ENCODE results near the gene TMX4.
"Not testable (repeated sequence)": the region's sequence is repeated elsewhere in the genome, so short reads cannot be mapped to it uniquely, and the experiment has no call there.

TMX4 gene

DNA sequence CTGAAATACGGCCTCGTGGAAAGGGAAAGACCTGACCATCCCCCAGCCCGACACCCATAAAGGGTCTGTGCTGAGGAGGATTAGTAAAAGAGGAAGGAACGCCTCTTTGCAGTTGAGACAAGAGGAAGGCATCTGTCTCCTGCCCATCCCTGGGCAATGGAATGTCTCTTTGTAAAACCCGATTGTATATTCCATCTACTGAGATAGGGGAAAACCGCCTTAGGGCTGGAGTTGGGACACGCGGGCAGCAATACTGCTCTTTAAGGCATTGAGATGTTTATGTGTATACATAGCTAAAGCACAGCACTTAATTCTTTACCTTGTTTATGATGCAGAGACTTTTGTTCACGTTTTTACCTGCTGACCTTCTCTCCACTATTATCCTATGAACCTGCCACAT is 63.0 kb downstream of the TMX4 start:
- H3K27ac Mint-ChIP-seq, H3K4me1 Mint-ChIP-seq, H3K4me3 Mint-ChIP-seq, ATAC-seq, DNase-seq: not testable (repeated sequence)
- Mint-ChIP-seq H3K9me3 (peaks cover 9 to 10% of the 10 kb centered on the region in 2 donors), H3K27me3 (peaks cover 29% of the 10 kb centered on the region)

DNA sequence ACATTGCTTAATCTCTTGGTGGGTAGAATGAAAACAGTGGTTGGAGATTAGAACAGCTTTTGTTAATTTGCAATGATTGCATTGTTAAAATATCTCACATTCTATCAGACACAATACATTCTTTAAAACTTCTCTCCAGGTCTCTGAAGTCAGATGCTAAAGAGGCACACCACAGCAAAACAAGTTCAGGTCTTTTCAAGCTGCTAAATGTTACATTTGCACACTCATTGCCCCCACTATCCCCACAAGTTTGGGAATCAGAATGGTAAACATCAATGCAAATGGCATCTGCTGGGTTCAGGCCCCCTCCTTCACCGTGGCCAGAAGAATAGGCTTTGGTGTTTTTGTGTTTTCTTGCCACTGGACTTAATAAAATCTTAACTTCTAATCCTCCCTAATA is 69.2 kb downstream of the TMX4 start:
- DNase-seq (no peak), ATAC-seq (no peak)
- no peaks in the 10 kb centered on the region for H3K4me1 Mint-ChIP-seq
- no peak overlapping the region for H3K27ac Mint-ChIP-seq
- H3K27me3 Mint-ChIP-seq, result peaks cover 32% of the 10 kb centered on the region
- peaks cover 11 to 25% of the 10 kb centered on the region in 2 donors for H3K9me3 Mint-ChIP-seq
- H3K4me3 Mint-ChIP-seq, result no peak overlapping the region

DNA sequence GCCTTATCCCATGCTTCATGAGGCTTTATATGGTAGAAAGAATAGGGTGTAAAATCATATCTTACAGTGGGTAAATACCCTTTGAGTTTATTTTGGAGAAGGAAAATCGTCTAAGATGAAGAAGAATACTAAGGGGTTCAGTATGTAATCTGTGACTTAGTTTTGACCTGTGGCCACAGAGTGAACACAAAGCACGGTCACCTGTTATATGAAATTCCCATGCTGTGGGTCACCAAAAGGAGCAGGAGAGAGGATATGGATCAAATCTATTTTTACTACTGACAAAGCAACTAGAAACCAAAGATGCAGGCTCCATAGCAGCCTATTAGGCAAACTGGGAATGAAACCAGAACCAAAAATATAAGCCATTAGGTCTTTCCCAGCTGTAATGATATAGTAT is 75.7 kb downstream of the TMX4 start:
- Mint-ChIP-seq H3K27me3 (peaks cover 21% of the 10 kb centered on the region), H3K27ac (no peak overlapping the region), H3K4me1 (no peaks in the 10 kb centered on the region), H3K4me3 (no peak overlapping the region), H3K9me3 (peaks cover 11 to 14% of the 10 kb centered on the region in 2 donors)
- DNase-seq (no peak), ATAC-seq (no peak)

DNA sequence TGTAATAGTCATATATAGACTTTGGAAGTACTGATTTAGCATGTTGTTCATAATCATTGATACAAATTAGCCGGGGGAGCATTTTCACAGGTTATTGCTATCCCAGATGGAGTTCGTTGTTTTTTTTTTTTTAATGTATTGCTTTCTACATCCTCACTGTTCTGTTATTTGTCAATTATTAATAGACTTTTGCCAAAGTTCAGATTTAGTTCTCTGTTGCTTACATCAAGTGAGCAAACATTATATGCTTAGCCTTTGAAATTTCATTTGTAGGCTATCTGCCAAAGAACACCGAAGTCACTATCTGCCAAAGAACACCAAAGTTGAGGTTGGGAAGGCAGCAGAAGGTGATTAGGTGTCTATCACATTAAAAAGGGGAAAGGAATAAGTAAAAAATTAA is 79.2 kb downstream of the TMX4 start, which contains the start of gene HAO1:
HAO1 (minus strand) TSS at position 118 of the 400 bp plus-strand sequence; CDS start at position 82, 36 bp downstream.
- no peaks in the 10 kb centered on the region for H3K4me1 Mint-ChIP-seq
- H3K27me3 Mint-ChIP-seq, result peaks cover 7% of the 10 kb centered on the region
- no peak within 1 kb of the TSS for H3K27ac Mint-ChIP-seq
- DNase-seq, result no peak
- ATAC-seq, result no peak
- H3K9me3 Mint-ChIP-seq, result no peaks in the 10 kb centered on the region
- H3K4me3 Mint-ChIP-seq, result no peak within 1 kb of the TSS

DNA sequence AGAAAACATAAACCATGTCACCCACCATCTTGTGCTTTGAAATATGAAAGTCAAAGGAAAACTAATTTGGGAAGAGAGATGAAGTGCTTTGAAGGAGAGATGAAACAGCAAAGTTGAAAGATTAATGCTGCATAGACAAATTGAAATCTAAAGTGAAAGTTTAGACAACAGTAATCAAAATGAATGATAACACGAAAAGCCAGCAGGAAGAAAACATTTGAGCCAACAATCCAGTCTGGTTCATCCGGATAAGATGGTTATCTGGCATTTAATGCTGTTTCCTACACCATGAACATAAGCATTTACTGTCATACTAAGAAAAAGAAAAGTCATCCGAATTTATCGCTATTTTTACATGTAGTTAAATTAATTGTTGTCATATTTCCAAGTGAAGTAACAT is 79.9 kb downstream of the TMX4 start:
- H3K4me3 Mint-ChIP-seq, result no peak overlapping the region
- no peak for DNase-seq
- H3K4me1 Mint-ChIP-seq, result no peaks in the 10 kb centered on the region

DNA sequence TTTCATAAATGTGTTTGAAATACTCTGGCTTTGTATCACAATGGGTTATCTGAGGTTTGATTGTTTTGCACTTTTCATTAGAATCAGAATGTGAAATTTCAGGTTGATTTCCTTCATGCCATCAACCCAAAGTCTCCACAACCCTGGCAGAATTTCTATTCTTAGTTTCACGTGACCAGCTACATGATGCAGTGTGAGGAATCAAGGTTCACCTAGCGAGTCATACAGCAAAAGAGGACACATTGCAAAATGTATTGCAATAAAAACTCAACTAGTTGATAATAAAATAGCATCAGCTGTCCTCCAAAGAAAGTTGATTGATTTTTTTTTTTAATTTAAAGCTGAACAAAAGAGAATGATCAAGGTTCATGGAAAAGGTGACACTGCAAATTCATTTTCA is 81.5 kb downstream of the TMX4 start:
- H3K4me3 Mint-ChIP-seq, result no peak overlapping the region
- H3K4me1 Mint-ChIP-seq, result no peaks in the 10 kb centered on the region
- no peak overlapping the region for H3K27ac Mint-ChIP-seq
- ATAC-seq, result no peak
- no peaks in the 10 kb centered on the region for H3K9me3 Mint-ChIP-seq
- peaks cover 24% of the 10 kb centered on the region for H3K27me3 Mint-ChIP-seq
- DNase-seq, result no peak

More for the DNA sequence above, 79.9 kb downstream of the TMX4 start:
- no peak for ATAC-seq
- no peak overlapping the region for H3K27ac Mint-ChIP-seq
- H3K27me3 Mint-ChIP-seq, result peaks cover 13% of the 10 kb centered on the region
- no peaks in the 10 kb centered on the region for H3K9me3 Mint-ChIP-seq

DNA sequence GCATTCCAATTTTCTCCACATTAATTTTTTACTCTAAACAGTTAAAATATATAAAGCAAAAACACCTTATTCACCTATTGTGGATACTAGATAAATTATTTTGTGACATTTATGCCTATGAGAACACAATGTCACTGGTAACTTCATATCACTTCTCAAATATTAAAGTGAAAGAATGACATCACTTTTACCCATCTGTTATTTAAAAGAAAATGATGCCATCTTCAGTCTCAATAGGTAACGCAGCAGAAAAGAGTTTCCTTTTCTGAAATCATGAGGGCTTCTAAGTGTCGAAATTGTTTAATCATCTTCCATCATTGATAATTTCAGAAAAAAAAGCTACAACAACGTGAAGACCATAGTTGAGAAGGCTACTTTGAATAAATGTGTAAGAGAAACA is 82.2 kb downstream of the TMX4 start:
- H3K27ac Mint-ChIP-seq, result no peak overlapping the region
- peaks cover 24% of the 10 kb centered on the region for H3K27me3 Mint-ChIP-seq
- no peaks in the 10 kb centered on the region for H3K9me3 Mint-ChIP-seq
- ATAC-seq, result no peak
- H3K4me1 Mint-ChIP-seq, result no peaks in the 10 kb centered on the region
- DNase-seq, result no peak
- H3K4me3 Mint-ChIP-seq, result no peak overlapping the region

DNA sequence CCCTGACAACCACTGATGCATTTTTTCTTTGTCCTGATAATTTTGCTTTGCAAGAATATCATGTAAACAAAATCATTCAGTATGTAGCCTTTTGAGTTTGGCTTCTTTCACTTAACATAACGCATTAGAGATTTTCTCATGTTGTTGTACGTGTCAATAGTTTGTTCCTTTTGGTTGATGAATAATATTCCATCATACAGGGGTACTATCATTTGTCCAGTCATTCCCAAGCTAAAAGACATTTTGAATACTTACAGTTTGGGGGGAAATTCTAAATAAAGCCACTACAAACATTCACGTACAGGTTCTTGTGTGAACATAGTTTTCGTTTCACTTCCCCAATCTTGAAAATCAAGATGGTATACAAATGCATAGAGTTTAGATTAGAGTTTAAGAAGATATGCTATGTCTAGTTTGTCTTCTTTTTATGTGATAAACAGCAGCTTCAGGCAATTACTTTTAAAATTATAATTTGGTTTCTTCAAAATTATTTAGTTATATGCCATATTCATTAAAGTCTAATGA is 84.5 kb downstream of the TMX4 start:
- peaks cover 32% of the 10 kb centered on the region for H3K27me3 Mint-ChIP-seq
- H3K27ac Mint-ChIP-seq, result no peak overlapping the region
- no peaks in the 10 kb centered on the region for H3K9me3 Mint-ChIP-seq
- no peak for ATAC-seq
- no peak overlapping the region for H3K4me3 Mint-ChIP-seq
- no peaks in the 10 kb centered on the region for H3K4me1 Mint-ChIP-seq
- no peak for DNase-seq

DNA sequence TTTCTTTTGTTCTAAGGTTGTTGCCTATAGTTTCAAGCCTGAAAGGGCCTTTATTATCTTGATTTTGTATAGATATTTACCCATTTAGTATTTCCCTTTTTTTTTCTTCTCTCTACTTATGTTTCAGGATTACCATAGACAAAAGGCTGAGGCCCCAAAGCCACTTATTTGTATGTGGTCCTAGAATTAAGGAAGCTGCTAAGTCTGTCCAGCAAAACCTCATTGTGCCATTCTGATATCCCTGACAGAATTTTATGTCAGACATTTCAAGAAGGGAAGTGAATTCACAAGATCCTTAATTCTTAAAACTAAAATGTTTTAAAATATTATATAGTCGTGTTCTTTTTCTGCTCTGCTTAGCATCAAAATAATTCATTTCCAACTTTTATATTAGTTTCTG is 86.2 kb downstream of the TMX4 start:
- Mint-ChIP-seq H3K4me3 (no peak overlapping the region), H3K4me1 (no peaks in the 10 kb centered on the region), H3K9me3 (no peaks in the 10 kb centered on the region), H3K27ac (no peak overlapping the region), H3K27me3 (peaks cover 32% of the 10 kb centered on the region)
- ATAC-seq (no peak), DNase-seq (no peak)

DNA sequence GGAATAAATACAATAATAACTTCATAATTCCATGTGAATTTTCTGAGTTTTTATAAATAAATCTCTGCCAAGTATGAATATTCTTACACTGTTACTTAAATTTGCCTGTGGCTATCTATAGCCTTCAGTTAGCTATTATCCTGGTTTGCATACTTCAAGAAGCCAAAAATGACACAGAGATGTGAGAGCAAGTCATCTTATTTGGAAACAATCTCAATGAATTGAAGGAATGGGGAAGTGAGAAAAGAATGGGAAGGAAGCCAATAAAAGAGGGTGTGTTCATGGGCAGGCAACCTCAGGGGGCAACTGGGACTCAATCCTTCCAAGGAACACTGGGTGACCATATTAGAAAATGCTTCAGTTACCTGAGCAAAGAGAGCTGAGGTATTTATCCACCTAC is 89.2 kb downstream of the TMX4 start:
- DNase-seq (no peak), ATAC-seq (no peak)
- Mint-ChIP-seq H3K27ac (no peak overlapping the region), H3K4me1 (no peaks in the 10 kb centered on the region), H3K27me3 (peaks cover 24% of the 10 kb centered on the region), H3K9me3 (no peaks in the 10 kb centered on the region), H3K4me3 (no peak overlapping the region)
